HCT116 (cell line): Measurements from ENCODE around the gene SYNGR1. TPM values are rescaled to one million over a fixed set of nuclear protein-coding genes. Genes with fewer than 3 reads are reported as not detected.

Experiments used
- ATAC-seq: fragments of 200-7000 bp; cut with Tn5 transposase; 2 replicates; pipeline ENCODE4 v1.9.1; 2020; ENCODE audit warnings: mild to moderate bottlenecking, moderate library complexity
- BruUV-seq: library from RNA; stranded (reverse); fragments of 400-500 nt; replicated peaks from 2 replicates; lab custom pipeline; 2021; lab: Mats Ljungman, UMichigan
- CTCF ChIA-PET: fragments of 300-600 bp; sonication (Branson Sonifier 250); formaldehyde crosslinking; loops from one replicate; lab custom pipeline; 2021; ENCODE audit warnings: antibody characterized with exemption; lab: Charles Lee
- POLR2A ChIA-PET: fragments of 300-600, 350-600 bp; sonication (Branson Sonifier 250); formaldehyde crosslinking; loops from one replicate; lab custom pipeline; 2021; ENCODE audit warnings: antibody characterized with exemption; lab: Charles Lee
- RAD21 ChIA-PET, 2 experiments: fragments of 300-600 bp; sonication (Branson Sonifier 250); formaldehyde crosslinking; loops; one replicate each; lab custom pipeline; 2023; ENCODE audit warnings: low total read pairs in 2 of 2; ENCODE audit not compliant: uncharacterized antibody in 2 of 2, unreplicated experiment in 2 of 2, low non-redundant PET in 1 of 2; lab: Charles Lee
- DNase-seq: peaks from one replicate; pipeline ENCODE4 v3.0.0-alpha.2; 2010; ENCODE audit warnings: low read depth, low spot score
- H2AFZ ChIP-seq: fragments of 200-600 bp; shearing (Covaris generic), sonication (generic); 2 replicates; pipeline ENCODE4 v1.6.1; 2017; ENCODE audit warnings: low read depth, mixed run types, mixed read lengths, antibody characterized with exemption, low read length; ENCODE audit not compliant: poor library complexity, severe bottlenecking
- H3K27ac ChIP-seq: 2 replicates; pipeline ENCODE4 v1.5.1; 2012; ENCODE audit warnings: low read depth, low read length
- H3K27me3 ChIP-seq: fragments of 200-600 bp; sonication (generic); 2 replicates; pipeline ENCODE4 v1.6.1; 2016; ENCODE audit warnings: mixed run types, low read length, mixed read lengths; ENCODE audit not compliant: insufficient read depth
- H3K36me3 ChIP-seq, 2 experiments: fragments of 200-500 bp in 1 of 2; fragments of 200-600 bp in 1 of 2; sonication (Bioruptor generic) in 1 of 2; sonication (generic) in 1 of 2; 2 replicates each; pipeline versions ENCODE4 v1.5.1 to v1.6.1; 2014 to 2016; ENCODE audit warnings: low read length in 2 of 2, inconsistent platforms in 1 of 2, mixed read lengths in 1 of 2, mixed run types in 1 of 2; ENCODE audit not compliant: insufficient read depth in 2 of 2, control insufficient read depth in 1 of 2
- H3K4me1 ChIP-seq, 2 experiments: fragments of 200-600 bp in 1 of 2; sonication (generic) in 1 of 2; 2 replicates each; pipeline versions ENCODE4 v1.5.1 to v1.6.1; 2012 to 2017; ENCODE audit warnings: low read length in 2 of 2, inconsistent platforms in 1 of 2, mild to moderate bottlenecking in 1 of 2, mixed read lengths in 1 of 2, mixed run types in 1 of 2, moderate library complexity in 1 of 2; ENCODE audit not compliant: insufficient read depth in 2 of 2, control insufficient read depth in 1 of 2
- H3K4me2 ChIP-seq: fragments of 200-600 bp; sonication (generic); 2 replicates; pipeline ENCODE4 v1.6.1; 2017; ENCODE audit warnings: mixed run types, low read length, mixed read lengths
- H3K4me3 ChIP-seq, 2 experiments: fragments of 200-600 bp in 1 of 2; sonication (generic) in 1 of 2; replicated peaks in 1 of 2; 2 replicates each; pipeline ENCODE4 v1.5.1; 2011 to 2016; ENCODE audit warnings: low read length in 2 of 2, control low read depth in 1 of 2, low read depth in 1 of 2, mild to moderate bottlenecking in 1 of 2, mixed read lengths in 1 of 2, mixed run types in 1 of 2
- H3K79me2 ChIP-seq: fragments of 200-600 bp; sonication (generic); 2 replicates; pipeline ENCODE4 v1.6.1; 2017; ENCODE audit warnings: mild to moderate bottlenecking, mixed run types, low read length, moderate library complexity, mixed read lengths; ENCODE audit not compliant: insufficient read depth
- H3K9ac ChIP-seq: fragments of 200-600 bp; sonication (generic); 2 replicates; pipeline ENCODE4 v1.6.1; 2016; ENCODE audit warnings: low read length, mixed read lengths
- H3K9me2 ChIP-seq: fragments of 200-600 bp; sonication (generic), shearing (Covaris generic); 2 replicates; pipeline ENCODE4 v1.6.1; 2017; ENCODE audit warnings: mixed run types, mild to moderate bottlenecking, moderate library complexity; ENCODE audit not compliant: insufficient read depth
- H3K9me3 ChIP-seq, 2 experiments: fragments of 200-500 bp in 1 of 2; fragments of 200-600 bp in 1 of 2; sonication (Bioruptor generic) in 1 of 2; sonication (generic) in 1 of 2; 2 replicates each; pipeline ENCODE4 v1.6.1; 2014 to 2017; ENCODE audit warnings: low read length in 2 of 2, mixed read lengths in 2 of 2, inconsistent platforms in 1 of 2, low read depth in 1 of 2, mild to moderate bottlenecking in 1 of 2, mixed run types in 1 of 2, moderate library complexity in 1 of 2; ENCODE audit not compliant: control insufficient read depth in 1 of 2, insufficient read depth in 1 of 2
- H4K20me1 ChIP-seq: fragments of 200-600 bp; sonication (generic), shearing (Covaris generic); 2 replicates; pipeline ENCODE4 v1.6.1; 2017; ENCODE audit warnings: mixed run types, mild to moderate bottlenecking, moderate library complexity; ENCODE audit not compliant: insufficient read depth
- CBX3 ChIP-seq: IDR thresholded peaks from 2 replicates; pipeline ENCODE4 v1.6.1; 2012; ENCODE audit warnings: low read depth
- CEBPB ChIP-seq: IDR thresholded peaks from 2 replicates; pipeline ENCODE4 v1.6.1; 2012; ENCODE audit warnings: low read depth
- EGR1 ChIP-seq: IDR thresholded peaks from 2 replicates; pipeline ENCODE4 v1.6.1; 2012; ENCODE audit warnings: low read depth
- ELF1 ChIP-seq: IDR thresholded peaks from 2 replicates; pipeline ENCODE4 v1.6.1; 2012; ENCODE audit warnings: low read depth, borderline replicate concordance
- EZH2phosphoT487 ChIP-seq: fragments of 200-600 bp; IDR thresholded peaks from 2 replicates; pipeline ENCODE4 v1.6.1; 2018; ENCODE audit warnings: antibody characterized with exemption, borderline replicate concordance
- FOSL1 ChIP-seq: IDR thresholded peaks from 2 replicates; pipeline ENCODE4 v1.6.1; 2012; ENCODE audit warnings: low read depth
- JUND ChIP-seq: IDR thresholded peaks from 2 replicates; pipeline ENCODE4 v1.6.1; 2012
- POLR2A ChIP-seq: IDR thresholded peaks from 2 replicates; pipeline ENCODE4 v1.7.0; 2011; ENCODE audit warnings: borderline replicate concordance; ENCODE audit not compliant: insufficient read depth, insufficient read length; ENCODE audit errors: extremely low read depth
- POLR2AphosphoS5 ChIP-seq: IDR thresholded peaks from 2 replicates; pipeline ENCODE4 v1.6.1; 2011; ENCODE audit warnings: mild to moderate bottlenecking, low read depth, low read length, moderate library complexity
- RAD21 ChIP-seq: IDR thresholded peaks from 2 replicates; pipeline ENCODE4 v1.6.1; 2012; ENCODE audit warnings: low read depth, mild to moderate bottlenecking
- SIN3A ChIP-seq: IDR thresholded peaks from 2 replicates; pipeline ENCODE4 v1.6.1; 2012; ENCODE audit warnings: low read depth
- SRF ChIP-seq: IDR thresholded peaks from 2 replicates; pipeline ENCODE4 v1.6.1; 2012; ENCODE audit warnings: low read depth
- TCF7L2 ChIP-seq: IDR thresholded peaks from 2 replicates; pipeline ENCODE4 v1.7.0; 2011; ENCODE audit warnings: borderline replicate concordance, inconsistent platforms; ENCODE audit not compliant: insufficient read depth, insufficient read length; ENCODE audit errors: extremely low read depth
- YY1 ChIP-seq: IDR thresholded peaks from 2 replicates; pipeline ENCODE4 v1.6.1; 2011; ENCODE audit warnings: low read length, low read depth, moderate library complexity, mild to moderate bottlenecking; ENCODE audit not compliant: insufficient replicate concordance; ENCODE audit errors: extremely low read depth
- ZFX ChIP-seq: fragments of 450-650 bp; IDR thresholded peaks from 2 replicates; pipeline ENCODE4 v1.6.1; 2017
- ZNF274 ChIP-seq: fragments of 200-500 bp; sonication (Bioruptor generic); IDR thresholded peaks from 2 replicates; pipeline ENCODE4 v1.6.1; 2014; ENCODE audit warnings: mild to moderate bottlenecking, low read depth, low read length, inconsistent platforms
- intact Hi-C: fragments of 100-400 bp; cut with micrococcal nuclease; formaldehyde crosslinking; loops from 2 replicates; pipeline ENCODE4 v1.10.0; 2022
- total RNA-seq: library from RNA; stranded (reverse); gene quantifications from one replicate; pipeline ENCODE4 v1.2.1, GENCODE V29; 2021; ENCODE audit not compliant: unreplicated experiment
- TF ChIP-seq, protein P1 (sequence below): IDR thresholded peaks from 2 replicates; pipeline ENCODE4 v1.6.1; 2011; ENCODE audit warnings: mild to moderate bottlenecking, low read length, moderate library complexity; ENCODE audit not compliant: insufficient replicate concordance; ENCODE audit errors: extremely low read depth
- TF ChIP-seq, protein P2 (sequence below): IDR thresholded peaks from 2 replicates; pipeline ENCODE4 v1.6.1; 2012; ENCODE audit warnings: low read depth

The SYNGR1 gene
- total RNA-seq, 1 experiment from 2014 or later: 20.7 TPM

DNA sequence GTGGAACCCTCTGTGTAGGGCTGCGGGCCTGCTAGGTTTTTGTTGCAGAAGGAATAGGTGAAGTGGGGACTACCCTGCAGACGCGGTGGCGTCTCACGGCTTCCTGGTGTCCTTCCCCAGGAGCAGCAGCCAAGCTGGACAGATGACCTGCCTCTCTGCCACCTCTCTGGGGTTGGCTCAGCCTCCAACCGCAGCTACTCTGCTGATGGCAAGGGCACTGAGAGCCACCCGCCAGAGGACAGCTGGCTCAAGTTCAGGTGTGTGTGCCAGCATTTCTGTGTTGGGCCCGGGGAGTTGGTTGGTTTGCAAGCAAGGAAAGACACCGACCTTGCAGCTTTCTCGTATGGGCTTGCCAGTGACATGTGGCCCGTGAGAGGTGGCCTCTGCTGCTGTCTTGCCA is 65.1 kb downstream of the SYNGR1 start:
- Histone ChIP-seq H3K79me2 (peaks cover 4% of the 10 kb centered on the region; the same call in 1 of the 2 replicates), H3K4me2 (no peak overlapping the region), H3K4me3 (no peak overlapping the region), H3K36me3 (peaks cover 6 to 12% of the 10 kb centered on the region in 2 experiments; a peak in 3 of 4 replicates), H3K4me1 (no peaks in the 10 kb centered on the region), H3K9me3 (no peaks in the 10 kb centered on the region), H3K27ac (no peak overlapping the region), H3K27me3 (no peaks in the 10 kb centered on the region), H4K20me1 (no peaks in the 10 kb centered on the region), H2AFZ (no peak overlapping the region), H3K9me2 (no peaks in the 10 kb centered on the region), H3K9ac (no peak overlapping the region)
- intact Hi-C loops: no loop called here
- TF ChIP-seq FOSL1: no peak
- no peak for TF ChIP-seq SRF
- TF ChIP-seq EZH2phosphoT487: no peak
- TF ChIP-seq SIN3A: no peak
- TF ChIP-seq, protein P1, sequence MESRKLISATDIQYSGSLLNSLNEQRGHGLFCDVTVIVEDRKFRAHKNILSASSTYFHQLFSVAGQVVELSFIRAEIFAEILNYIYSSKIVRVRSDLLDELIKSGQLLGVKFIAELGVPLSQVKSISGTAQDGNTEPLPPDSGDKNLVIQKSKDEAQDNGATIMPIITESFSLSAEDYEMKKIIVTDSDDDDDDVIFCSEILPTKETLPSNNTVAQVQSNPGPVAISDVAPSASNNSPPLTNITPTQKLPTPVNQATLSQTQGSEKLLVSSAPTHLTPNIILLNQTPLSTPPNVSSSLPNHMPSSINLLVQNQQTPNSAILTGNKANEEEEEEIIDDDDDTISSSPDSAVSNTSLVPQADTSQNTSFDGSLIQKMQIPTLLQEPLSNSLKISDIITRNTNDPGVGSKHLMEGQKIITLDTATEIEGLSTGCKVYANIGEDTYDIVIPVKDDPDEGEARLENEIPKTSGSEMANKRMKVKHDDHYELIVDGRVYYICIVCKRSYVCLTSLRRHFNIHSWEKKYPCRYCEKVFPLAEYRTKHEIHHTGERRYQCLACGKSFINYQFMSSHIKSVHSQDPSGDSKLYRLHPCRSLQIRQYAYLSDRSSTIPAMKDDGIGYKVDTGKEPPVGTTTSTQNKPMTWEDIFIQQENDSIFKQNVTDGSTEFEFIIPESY: no peak
- no peak for TF ChIP-seq POLR2A
- no peak for TF ChIP-seq CEBPB
- TF ChIP-seq RAD21: no peak
- no peak for TF ChIP-seq JUND
- RAD21 ChIA-PET: no interaction called here
- BruUV-seq: no TSS peak
- DNase-seq (no peak), ATAC-seq (no peak)
- POLR2A ChIA-PET: no interaction called here
- CTCF ChIA-PET: no interaction called here

DNA sequence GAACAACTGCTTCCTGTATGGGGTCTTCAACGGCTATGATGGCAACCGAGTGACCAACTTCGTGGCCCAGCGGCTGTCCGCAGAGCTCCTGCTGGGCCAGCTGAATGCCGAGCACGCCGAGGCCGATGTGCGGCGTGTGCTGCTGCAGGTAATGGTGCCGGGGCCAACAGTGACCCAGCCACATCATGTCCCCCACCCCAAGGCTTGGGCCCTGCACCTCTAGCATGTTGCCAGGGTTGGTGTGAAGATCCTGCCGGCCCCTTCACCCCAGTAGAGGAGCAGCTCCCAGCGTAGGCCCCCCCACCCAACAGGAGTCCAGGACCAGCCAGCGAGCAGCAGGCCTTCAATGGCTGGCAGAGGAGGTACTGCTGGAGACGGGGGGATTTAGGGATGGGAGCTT is 65.7 kb downstream of the SYNGR1 start:
- Histone ChIP-seq H3K4me2 (no peak overlapping the region), H3K27ac (no peak overlapping the region), H3K9me3 (no peaks in the 10 kb centered on the region), H3K4me1 (no peaks in the 10 kb centered on the region), H3K9ac (no peak overlapping the region), H3K36me3 (peaks cover 10 to 17% of the 10 kb centered on the region in 2 experiments; a peak in 3 of 4 replicates), H4K20me1 (no peaks in the 10 kb centered on the region), H3K79me2 (peaks cover 4% of the 10 kb centered on the region; the same call in 1 of the 2 replicates), H3K9me2 (no peaks in the 10 kb centered on the region), H2AFZ (no peak overlapping the region), H3K27me3 (no peaks in the 10 kb centered on the region), H3K4me3 (no peak overlapping the region)
- POLR2A ChIA-PET: no interaction called here
- DNase-seq: no peak
- RAD21 ChIA-PET: no interaction called here
- ATAC-seq: no peak
- CTCF ChIA-PET: no interaction called here
- intact Hi-C loops: no loop called here
- BruUV-seq: no TSS peak
- TF ChIP-seq POLR2AphosphoS5 (no peak), ZFX (no peak), JUND (no peak), CBX3 (no peak), ZNF274 (no peak), TCF7L2 (no peak), CEBPB (no peak), YY1 (no peak), EGR1 (no peak), ELF1 (no peak)
- TF ChIP-seq, protein P2, sequence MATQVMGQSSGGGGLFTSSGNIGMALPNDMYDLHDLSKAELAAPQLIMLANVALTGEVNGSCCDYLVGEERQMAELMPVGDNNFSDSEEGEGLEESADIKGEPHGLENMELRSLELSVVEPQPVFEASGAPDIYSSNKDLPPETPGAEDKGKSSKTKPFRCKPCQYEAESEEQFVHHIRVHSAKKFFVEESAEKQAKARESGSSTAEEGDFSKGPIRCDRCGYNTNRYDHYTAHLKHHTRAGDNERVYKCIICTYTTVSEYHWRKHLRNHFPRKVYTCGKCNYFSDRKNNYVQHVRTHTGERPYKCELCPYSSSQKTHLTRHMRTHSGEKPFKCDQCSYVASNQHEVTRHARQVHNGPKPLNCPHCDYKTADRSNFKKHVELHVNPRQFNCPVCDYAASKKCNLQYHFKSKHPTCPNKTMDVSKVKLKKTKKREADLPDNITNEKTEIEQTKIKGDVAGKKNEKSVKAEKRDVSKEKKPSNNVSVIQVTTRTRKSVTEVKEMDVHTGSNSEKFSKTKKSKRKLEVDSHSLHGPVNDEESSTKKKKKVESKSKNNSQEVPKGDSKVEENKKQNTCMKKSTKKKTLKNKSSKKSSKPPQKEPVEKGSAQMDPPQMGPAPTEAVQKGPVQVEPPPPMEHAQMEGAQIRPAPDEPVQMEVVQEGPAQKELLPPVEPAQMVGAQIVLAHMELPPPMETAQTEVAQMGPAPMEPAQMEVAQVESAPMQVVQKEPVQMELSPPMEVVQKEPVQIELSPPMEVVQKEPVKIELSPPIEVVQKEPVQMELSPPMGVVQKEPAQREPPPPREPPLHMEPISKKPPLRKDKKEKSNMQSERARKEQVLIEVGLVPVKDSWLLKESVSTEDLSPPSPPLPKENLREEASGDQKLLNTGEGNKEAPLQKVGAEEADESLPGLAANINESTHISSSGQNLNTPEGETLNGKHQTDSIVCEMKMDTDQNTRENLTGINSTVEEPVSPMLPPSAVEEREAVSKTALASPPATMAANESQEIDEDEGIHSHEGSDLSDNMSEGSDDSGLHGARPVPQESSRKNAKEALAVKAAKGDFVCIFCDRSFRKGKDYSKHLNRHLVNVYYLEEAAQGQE: no peak
